HL-60 (cell line): ENCODE data around the gene SLC6A11.

ENCODE experiments used
- CTCF ChIP-seq: IDR thresholded peaks from one replicate; pipeline ENCODE4 v1.5.1; 2011; ENCODE audit warnings: low read length, control low read depth, inconsistent platforms; ENCODE audit not compliant: insufficient read depth
- GABPA ChIP-seq: IDR thresholded peaks from 2 replicates; pipeline ENCODE4 v1.6.1; 2012; ENCODE audit warnings: low read depth
- POLR2AphosphoS5 ChIP-seq: IDR thresholded peaks from 2 replicates; pipeline ENCODE4 v1.6.1; 2012; ENCODE audit warnings: low read depth
- REST ChIP-seq: IDR thresholded peaks from 2 replicates; pipeline ENCODE4 v1.6.1; 2012; ENCODE audit warnings: low read depth; ENCODE audit not compliant: insufficient replicate concordance

- no peak for TF ChIP-seq GABPA
- no peak for TF ChIP-seq REST
- TF ChIP-seq CTCF = no peak
- no peak for TF ChIP-seq POLR2AphosphoS5
These were observed 76.6 kb downstream of the SLC6A11 start for GRCh38 chr3:10892622-10893021.
